IMR-90 (cell line): ENCODE results near the gene ITGA4. TPM values are rescaled to one million over a fixed set of nuclear protein-coding genes. Genes with fewer than 3 reads are reported as not detected.

Experiments
- ATAC-seq: fragments of 200-7000 bp; cut with Tn5 transposase; 2 replicates; pipeline ENCODE4 v1.9.1; 2020; ENCODE audit warnings: low read depth, mild to moderate bottlenecking, moderate library complexity
- BruUV-seq: library from RNA; stranded (reverse); fragments of 400-500 nt; replicated peaks from 2 replicates; lab custom pipeline; 2021; lab: Mats Ljungman, UMichigan
- CTCF ChIA-PET: fragments of 300-600 bp; formaldehyde crosslinking; extraction: SDS; loops from one replicate; lab custom pipeline; 2021; ENCODE audit warnings: antibody characterized with exemption; lab: Yijun Ruan, JAX
- POLR2A ChIA-PET: fragments of 300-600 bp; sonication (Branson Sonifier 250); formaldehyde crosslinking; loops from one replicate; lab custom pipeline; 2022; ENCODE audit warnings: antibody characterized with exemption; ENCODE audit not compliant: unreplicated experiment; lab: Charles Lee
- DNase-seq: peaks from one replicate; pipeline ENCODE4 v3.0.0; 2013
- H2AFZ ChIP-seq: replicated peaks from 2 replicates; pipeline ENCODE3; 2013; ENCODE audit warnings: low read length, mild to moderate bottlenecking; ENCODE audit not compliant: poor library complexity
- H2AK5ac ChIP-seq: 2 replicates; pipeline ENCODE4 v1.6.1; 2013; ENCODE audit warnings: low read depth, low read length, inconsistent platforms
- H2AK9ac ChIP-seq: replicated peaks from 2 replicates; pipeline ENCODE3; 2013; ENCODE audit warnings: mild to moderate bottlenecking, low read depth, low read length, moderate library complexity; ENCODE audit not compliant: poor library complexity
- H2BK120ac ChIP-seq: 2 replicates; pipeline ENCODE4 v1.6.1; 2013; ENCODE audit warnings: low read depth, low read length, inconsistent platforms
- H2BK15ac ChIP-seq: 3 replicates; pipeline ENCODE4 v1.6.1; 2013; ENCODE audit warnings: low read depth, low read length, inconsistent platforms
- H2BK20ac ChIP-seq: 2 replicates; pipeline ENCODE4 v1.6.1; 2013; ENCODE audit warnings: low read depth, mild to moderate bottlenecking, inconsistent platforms, low read length, moderate library complexity
- H2BK5ac ChIP-seq: 2 replicates; pipeline ENCODE4 v1.6.1; 2013; ENCODE audit warnings: mild to moderate bottlenecking, low read depth, low read length, inconsistent platforms; ENCODE audit not compliant: poor library complexity, severe bottlenecking
- H3K14ac ChIP-seq: replicated peaks from 2 replicates; pipeline ENCODE4 v1.6.1; 2013; ENCODE audit warnings: low read depth, low read length, inconsistent platforms
- H3K18ac ChIP-seq: 2 replicates; pipeline ENCODE4 v1.6.1; 2013; ENCODE audit warnings: low read depth, low read length, control low read depth
- H3K23ac ChIP-seq: 2 replicates; pipeline ENCODE4 v1.6.1; 2013; ENCODE audit warnings: low read depth, low read length, inconsistent platforms
- H3K27ac ChIP-seq: 2 replicates; pipeline ENCODE4 v1.5.1; 2013; ENCODE audit warnings: mild to moderate bottlenecking, control low read depth, low read length; ENCODE audit not compliant: insufficient read depth
- H3K27me3 ChIP-seq: 2 replicates; pipeline ENCODE4 v1.6.1; 2013; ENCODE audit warnings: low read length; ENCODE audit not compliant: control insufficient read depth, insufficient read depth
- H3K36me3 ChIP-seq: 2 replicates; pipeline ENCODE4 v1.6.1; 2013; ENCODE audit warnings: low read length, mixed read lengths; ENCODE audit not compliant: control insufficient read depth, insufficient read depth
- H3K4ac ChIP-seq: 2 replicates; pipeline ENCODE4 v1.6.1; 2013; ENCODE audit warnings: low read depth, low read length, inconsistent platforms
- H3K4me1 ChIP-seq: 2 replicates; pipeline ENCODE4 v1.6.1; 2013; ENCODE audit warnings: low read length, mixed read lengths; ENCODE audit not compliant: control insufficient read depth, insufficient read depth
- H3K4me2 ChIP-seq: 2 replicates; pipeline ENCODE4 v1.6.1; 2013; ENCODE audit warnings: low read depth, mild to moderate bottlenecking, control low read depth, low read length, moderate library complexity
- H3K4me3 ChIP-seq: 2 replicates; pipeline ENCODE4 v1.5.1; 2013; ENCODE audit warnings: low read depth, mild to moderate bottlenecking, control low read depth, low read length, moderate library complexity; ENCODE audit not compliant: insufficient read depth
- H3K56ac ChIP-seq: 2 replicates; pipeline ENCODE4 v1.6.1; 2013; ENCODE audit warnings: low read length, inconsistent platforms; ENCODE audit not compliant: insufficient read depth; ENCODE audit errors: extremely low read depth
- H3K79me1 ChIP-seq, 2 experiments: 2 replicates each; pipeline ENCODE4 v1.6.1; 2013; ENCODE audit warnings: low read length in 2 of 2, inconsistent platforms in 1 of 2, low read depth in 1 of 2
- H3K9ac ChIP-seq: 2 replicates; pipeline ENCODE4 v1.6.1; 2013; ENCODE audit warnings: low read depth, low read length, control low read depth
- H3K9me1 ChIP-seq: 2 replicates; pipeline ENCODE4 v1.6.1; 2013; ENCODE audit warnings: low read length, inconsistent platforms; ENCODE audit not compliant: insufficient read depth
- H3K9me3 ChIP-seq: 2 replicates; pipeline ENCODE4 v1.6.1; 2013; ENCODE audit warnings: low read length; ENCODE audit not compliant: control insufficient read depth, insufficient read depth
- H4K20me1 ChIP-seq: 2 replicates; pipeline ENCODE4 v1.6.1; 2013; ENCODE audit warnings: low read length, inconsistent platforms; ENCODE audit not compliant: insufficient read depth
- H4K5ac ChIP-seq: 2 replicates; pipeline ENCODE4 v1.6.1; 2013; ENCODE audit warnings: mild to moderate bottlenecking, low read depth, low read length, control low read depth
- H4K8ac ChIP-seq, 2 experiments: 2 replicates each; pipeline ENCODE4 v1.6.1; 2013; ENCODE audit warnings: low read depth in 2 of 2, low read length in 2 of 2, control low read depth in 1 of 2, inconsistent platforms in 1 of 2
- H4K91ac ChIP-seq: 2 replicates; pipeline ENCODE4 v1.6.1; 2013; ENCODE audit warnings: low read depth, low read length, inconsistent platforms; ENCODE audit not compliant: insufficient read depth
- BHLHE40 ChIP-seq: fragments of 150-350 bp; IDR thresholded peaks from 2 replicates; pipeline ENCODE4 v1.6.1; 2016; ENCODE audit warnings: mild to moderate bottlenecking, low read depth, low read length
- CHD1 ChIP-seq: IDR thresholded peaks from 2 replicates; pipeline ENCODE4 v1.6.1; 2012; ENCODE audit warnings: low read depth, low read length, improper control_type of control experiment
- MAFK ChIP-seq: IDR thresholded peaks from 2 replicates; pipeline ENCODE4 v1.6.1; 2012; ENCODE audit warnings: low read depth, low read length, improper control_type of control experiment
- MXI1 ChIP-seq: IDR thresholded peaks from 2 replicates; pipeline ENCODE4 v1.6.1; 2012; ENCODE audit warnings: low read depth, mild to moderate bottlenecking, low read length, moderate library complexity, borderline replicate concordance
- NFE2L2 ChIP-seq: fragments of 150-350 bp; IDR thresholded peaks from 2 replicates; pipeline ENCODE4 v1.6.1; 2016; ENCODE audit warnings: low read depth, mild to moderate bottlenecking, low read length
- RAD21 ChIP-seq: IDR thresholded peaks from 2 replicates; pipeline ENCODE4 v1.6.1; 2012; ENCODE audit warnings: low read length, improper control_type of control experiment
- RCOR1 ChIP-seq: IDR thresholded peaks from 2 replicates; pipeline ENCODE4 v1.6.1; 2012; ENCODE audit warnings: mild to moderate bottlenecking, low read length, improper control_type of control experiment; ENCODE audit not compliant: insufficient replicate concordance
- RFX5 ChIP-seq: IDR thresholded peaks from 2 replicates; pipeline ENCODE4 v1.8.0; 2012; ENCODE audit warnings: low read depth, mild to moderate bottlenecking, low read length, moderate library complexity
- WGBS, 2 experiments: methylation state at CpG; one replicate each; pipeline versions ENCODE4 v1.1.5 to v1.1.7; 2013; ENCODE audit warnings: missing lambda C conversion rate in 2 of 2; ENCODE audit not compliant: insufficient read length in 1 of 2; ENCODE audit errors: extremely low coverage in 2 of 2; 5-methylcytosine and 5-hydroxymethylcytosine counted together
- dilution Hi-C: fragments of 300-500 bp; cut with HindIII; formaldehyde crosslinking; loops from one replicate; pipeline ENCODE4 v1.14.3; 2018; ENCODE audit warnings: low sequenced_read_pairs; ENCODE audit not compliant: unreplicated experiment
- in situ Hi-C: fragments of 300-500 bp; cut with MboI; formaldehyde crosslinking; loops from 3 replicates; pipeline ENCODE4 v1.14.3; 2019; ENCODE audit warnings: low sequenced_read_pairs, inconsistent platforms, mixed read lengths
- intact Hi-C: fragments of 100-400 bp; cut with micrococcal nuclease; formaldehyde crosslinking; loops from 2 replicates; pipeline ENCODE4 v1.10.0; 2022
- polyA plus RNA-seq, 3 experiments: library from polyadenylated mRNA; depleted of rRNA; stranded (reverse); fragments of >200 nt; gene quantifications; 2 replicates each; pipeline ENCODE4 v1.2.3, GENCODE V29; 2012; ENCODE audit warnings: low replicate concordance in 1 of 3
- total RNA-seq: library from RNA; depleted of rRNA; stranded (reverse); fragments of >200 nt; gene quantifications from 2 replicates; pipeline ENCODE4 v1.2.3, GENCODE V29; 2012
- TF ChIP-seq, protein P1 (sequence below): fragments of 150-350 bp; IDR thresholded peaks from 2 replicates; pipeline ENCODE4 v1.6.1; 2016; ENCODE audit warnings: low read depth, mild to moderate bottlenecking, low read length, moderate library complexity, borderline replicate concordance
- TF ChIP-seq, protein P2 (sequence below): fragments of 150-350 bp; IDR thresholded peaks from 2 replicates; pipeline ENCODE4 v1.6.1; 2017; ENCODE audit warnings: mild to moderate bottlenecking, antibody characterized with exemption, low read length, low read depth

The ITGA4 gene
- total and polyA plus RNA-seq, 2 of the 4 experiments (the other 2 are of a cell fraction) = 6.9 to 13.6 TPM

DNA sequence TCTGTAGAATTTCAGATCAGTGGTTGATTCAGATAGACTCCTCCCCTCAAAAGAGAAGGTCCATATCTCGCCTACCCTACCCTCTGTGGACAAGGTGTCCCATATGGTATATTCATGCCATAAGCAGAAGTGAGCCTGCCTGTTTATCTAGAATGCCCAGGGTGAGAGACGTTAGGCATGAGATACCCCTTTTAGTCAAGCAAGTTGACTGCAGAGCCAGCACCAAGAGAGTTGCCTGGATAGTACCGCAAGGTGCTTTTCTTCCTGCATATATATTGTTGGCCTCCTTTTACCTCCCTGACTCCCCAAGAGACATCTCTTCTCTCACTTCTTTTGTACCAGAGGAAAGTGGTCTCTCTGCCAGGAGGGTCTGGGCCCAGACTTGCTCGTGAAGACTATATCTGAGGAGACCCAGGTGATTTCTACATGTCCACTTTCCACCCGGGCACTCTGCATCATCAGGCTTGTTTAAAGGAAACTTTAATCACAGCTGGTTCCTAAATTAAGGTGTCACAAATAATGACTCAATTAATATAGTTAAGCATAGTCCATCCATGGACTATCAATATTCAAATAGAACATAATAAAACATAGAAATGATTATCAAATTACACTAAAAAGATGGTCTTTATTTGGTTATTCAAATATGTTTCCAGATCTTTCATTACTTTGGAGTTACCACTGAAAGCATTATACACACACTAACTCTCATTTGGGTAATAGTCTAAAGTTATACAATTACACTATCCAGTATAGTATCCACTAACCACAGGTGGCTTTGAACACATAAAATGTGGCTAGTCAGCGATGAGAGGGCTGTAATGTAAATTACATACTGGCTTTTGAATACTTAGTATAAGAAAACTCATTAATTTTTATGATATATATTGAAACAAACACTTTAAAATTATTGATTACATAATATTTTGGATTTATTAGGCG, 4.1 kb downstream of the ITGA4 start:
- no TSS peak for BruUV-seq
- H3K79me1 ChIP-seq = 0 out of 4 replicates have a peak, but pooled peaks cover 0 to 3% of the 10 kb centered on the region in 2 experiments
- dilution Hi-C loops = no loop called here
- H3K27ac ChIP-seq = no peak overlapping the region
- H4K8ac ChIP-seq = no peak overlapping the region
- no peak overlapping the region for H2AK5ac ChIP-seq
- H3K4me2 ChIP-seq = no peak overlapping the region
- H3K9ac ChIP-seq = no peak overlapping the region
- TF ChIP-seq RFX5 (no peak), MAFK (no peak), BHLHE40 (no peak), RCOR1 (no peak), NFE2L2 (no peak), RAD21 (no peak), MXI1 (no peak), CHD1 (no peak)
- TF ChIP-seq, protein P1, sequence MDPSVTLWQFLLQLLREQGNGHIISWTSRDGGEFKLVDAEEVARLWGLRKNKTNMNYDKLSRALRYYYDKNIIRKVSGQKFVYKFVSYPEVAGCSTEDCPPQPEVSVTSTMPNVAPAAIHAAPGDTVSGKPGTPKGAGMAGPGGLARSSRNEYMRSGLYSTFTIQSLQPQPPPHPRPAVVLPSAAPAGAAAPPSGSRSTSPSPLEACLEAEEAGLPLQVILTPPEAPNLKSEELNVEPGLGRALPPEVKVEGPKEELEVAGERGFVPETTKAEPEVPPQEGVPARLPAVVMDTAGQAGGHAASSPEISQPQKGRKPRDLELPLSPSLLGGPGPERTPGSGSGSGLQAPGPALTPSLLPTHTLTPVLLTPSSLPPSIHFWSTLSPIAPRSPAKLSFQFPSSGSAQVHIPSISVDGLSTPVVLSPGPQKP = no peak
- TF ChIP-seq, protein P2, sequence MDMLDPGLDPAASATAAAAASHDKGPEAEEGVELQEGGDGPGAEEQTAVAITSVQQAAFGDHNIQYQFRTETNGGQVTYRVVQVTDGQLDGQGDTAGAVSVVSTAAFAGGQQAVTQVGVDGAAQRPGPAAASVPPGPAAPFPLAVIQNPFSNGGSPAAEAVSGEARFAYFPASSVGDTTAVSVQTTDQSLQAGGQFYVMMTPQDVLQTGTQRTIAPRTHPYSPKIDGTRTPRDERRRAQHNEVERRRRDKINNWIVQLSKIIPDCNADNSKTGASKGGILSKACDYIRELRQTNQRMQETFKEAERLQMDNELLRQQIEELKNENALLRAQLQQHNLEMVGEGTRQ = no peak
- in situ Hi-C loops = loop anchor here (10.0 kb wide), 1 partner anchor 1337 kb away; no protein-coding TSS in a partner anchor
- H2BK15ac ChIP-seq = no peak overlapping the region
- POLR2A ChIA-PET = no interaction called here
- H3K9me3 ChIP-seq = no peaks in the 10 kb centered on the region
- no peak overlapping the region for H2BK5ac ChIP-seq
- CTCF ChIA-PET = no interaction called here
- DNase-seq (no peak), ATAC-seq (no peak)
- H2AFZ ChIP-seq = no peak overlapping the region
- H3K23ac ChIP-seq = no peak overlapping the region
- 100% methylated on average over 1 of the region's 7 CpGs; no CpG with 5 or more reads in 1 of the 2 experiments for WGBS, 2 experiments
- H3K18ac ChIP-seq = no peak overlapping the region
- H3K4ac ChIP-seq = no peak overlapping the region
- no peaks in the 10 kb centered on the region for H3K27me3 ChIP-seq
- intact Hi-C loops = loop anchor here (5.0 to 10.0 kb wide), 2 partner anchors 479 to 673 kb away; partner anchors contain the start of gene UBE2E3
- H2AK9ac ChIP-seq = no peak overlapping the region
- no peak overlapping the region for H2BK120ac ChIP-seq
- H3K4me1 ChIP-seq = 0 out of 2 replicates have a peak, but pooled peaks cover 2% of the 10 kb centered on the region
- no peak overlapping the region for H2BK20ac ChIP-seq
- no peak overlapping the region for H4K91ac ChIP-seq
- H3K9me1 ChIP-seq = no peaks in the 10 kb centered on the region
- no peak overlapping the region for H3K56ac ChIP-seq
- H3K36me3 ChIP-seq = no peaks in the 10 kb centered on the region
- no peak overlapping the region for H4K5ac ChIP-seq
- H3K4me3 ChIP-seq = no peak overlapping the region
- no peaks in the 10 kb centered on the region for H4K20me1 ChIP-seq
- no peak overlapping the region for H3K14ac ChIP-seq
